OCI-LY7 (cell line): ENCODE results near the gene GALK1. TPM values are rescaled to one million over a fixed set of nuclear protein-coding genes. Genes with fewer than 3 reads are reported as not detected.

Experiments
- BruUV-seq: library from RNA; stranded (reverse); fragments of 400-500 nt; replicated peaks from 2 replicates; lab custom pipeline; 2021; lab: Mats Ljungman, UMichigan
- CTCF ChIA-PET: fragments of 300-600 bp; sonication (Branson Sonifier 250); formaldehyde crosslinking; loops from one replicate; lab custom pipeline; 2022; ENCODE audit warnings: antibody characterized with exemption; ENCODE audit not compliant: unreplicated experiment; lab: Charles Lee
- POLR2A ChIA-PET: fragments of 300-600 bp; sonication (Branson Sonifier 250); formaldehyde crosslinking; loops from one replicate; lab custom pipeline; 2022; ENCODE audit warnings: antibody characterized with exemption; lab: Charles Lee
- DNase-seq: peaks from one replicate; pipeline ENCODE4 v3.0.0-alpha.2; 2015; ENCODE audit warnings: low spot score
- H2AFZ ChIP-seq: fragments of 200-600 bp; sonication (generic), shearing (Covaris generic); 2 replicates; pipeline ENCODE4 v1.6.1; 2014; ENCODE audit warnings: mild to moderate bottlenecking, antibody characterized with exemption, low read length, moderate library complexity
- H3K27ac ChIP-seq: fragments of 200-600 bp; sonication (generic); 2 replicates; pipeline ENCODE4 v1.5.1; 2014; ENCODE audit warnings: mixed run types, low read depth, mild to moderate bottlenecking, moderate library complexity, low read length, inconsistent platforms; ENCODE audit not compliant: poor library complexity, severe bottlenecking
- H3K36me3 ChIP-seq: fragments of 200-600 bp; sonication (generic); 2 replicates; pipeline ENCODE4 v1.6.1; 2014; ENCODE audit warnings: mild to moderate bottlenecking, antibody characterized with exemption, low read length, moderate library complexity, mixed read lengths; ENCODE audit not compliant: insufficient read depth
- H3K4me1 ChIP-seq: fragments of 200-600 bp; sonication (generic); 2 replicates; pipeline ENCODE4 v1.5.1; 2014; ENCODE audit warnings: mild to moderate bottlenecking, low read length; ENCODE audit not compliant: insufficient read depth, poor library complexity, severe bottlenecking
- H3K4me2 ChIP-seq: fragments of 200-600 bp; sonication (generic); 2 replicates; pipeline ENCODE4 v1.6.1; 2014; ENCODE audit warnings: mild to moderate bottlenecking, low read length
- H3K4me3 ChIP-seq: fragments of 200-600 bp; sonication (generic); 2 replicates; pipeline ENCODE4 v1.5.1; 2014; ENCODE audit warnings: mild to moderate bottlenecking, low read depth, low read length; ENCODE audit not compliant: poor library complexity, severe bottlenecking
- H3K79me2 ChIP-seq: fragments of 200-600 bp; sonication (generic); 2 replicates; pipeline ENCODE4 v1.6.1; 2016; ENCODE audit warnings: low read depth, mild to moderate bottlenecking, low read length, moderate library complexity, mixed read lengths; ENCODE audit not compliant: insufficient read depth
- H3K9me2 ChIP-seq: fragments of 200-600 bp; sonication (generic); 2 replicates; pipeline ENCODE4 v1.6.1; 2016; ENCODE audit warnings: mild to moderate bottlenecking, low read length, mixed read lengths; ENCODE audit not compliant: insufficient read depth
- H3K9me3 ChIP-seq: fragments of 200-600 bp; sonication (generic); 2 replicates; pipeline ENCODE4 v1.6.1; 2014; ENCODE audit warnings: mild to moderate bottlenecking, mixed run types, low read length, mixed read lengths
- H4K20me1 ChIP-seq: fragments of 200-600 bp; sonication (generic); 2 replicates; pipeline ENCODE4 v1.6.1; 2014; ENCODE audit warnings: mild to moderate bottlenecking, antibody characterized with exemption, low read length, moderate library complexity, mixed read lengths; ENCODE audit not compliant: insufficient read depth
- CTCF ChIP-seq: fragments of 200-600 bp; sonication (generic); conservative IDR thresholded peaks from 2 replicates; pipeline ENCODE4 v1.5.1; 2014; ENCODE audit warnings: mild to moderate bottlenecking, antibody characterized with exemption, low read length, moderate library complexity, mixed read lengths
- EZH2phosphoT487 ChIP-seq: fragments of 200-600 bp; sonication (generic); IDR thresholded peaks from 2 replicates; pipeline ENCODE4 v1.6.1; 2018; ENCODE audit warnings: low read depth, borderline replicate concordance, mild to moderate bottlenecking, mixed run types, antibody characterized with exemption, low read length, moderate library complexity, mixed read lengths
- intact Hi-C: fragments of 100-400 bp; cut with micrococcal nuclease; formaldehyde crosslinking; loops from one replicate; pipeline ENCODE4 v1.10.0; 2022; ENCODE audit not compliant: unreplicated experiment
- total RNA-seq, 2 experiments: library from RNA; depleted of rRNA in 1 of 2; stranded (reverse); fragments of >200 nt in 1 of 2; shearing (Covaris generic) in 1 of 2; gene quantifications; 2 replicates each; pipeline ENCODE4 v1.2.3, GENCODE V29; 2014 to 2022

The GALK1 gene
- total RNA-seq, 2 experiments from 2014 or later: 74.8 to 99.4 TPM

GRCh38 chr17:75769536-75769935, 4.5 kb upstream of the GALK1 start:
- Histone ChIP-seq H3K4me1 (peaks cover 16% of the 10 kb centered on the region), H2AFZ (no peak overlapping the region), H4K20me1 (no peaks in the 10 kb centered on the region), H3K36me3 (no peaks in the 10 kb centered on the region), H3K27ac (no peak overlapping the region), H3K4me3 (no peak overlapping the region), H3K4me2 (no peak overlapping the region), H3K9me3 (no peaks in the 10 kb centered on the region), H3K79me2 (no peaks in the 10 kb centered on the region), H3K9me2 (no peaks in the 10 kb centered on the region)
- intact Hi-C loops: no loop called here
- POLR2A ChIA-PET: interaction anchor here (0.9 kb wide), 1 partner anchor 10 kb away, joined by 3 read pairs; a partner anchor contains a TSS
- TF ChIP-seq CTCF (no peak), EZH2phosphoT487 (no peak)
- CTCF ChIA-PET: no interaction called here
- BruUV-seq: no TSS peak
- no peak for DNase-seq

- intact Hi-C loops: no loop called here
- POLR2A ChIA-PET: interaction anchor here (0.7 to 1.7 kb wide), 2 partner anchors 12 to 120 kb away, joined by 3 to 11 read pairs; a partner anchor contains a TSS
- BruUV-seq: no TSS peak
- no peak for DNase-seq
- no peak for TF ChIP-seq EZH2phosphoT487
- no peak for TF ChIP-seq CTCF
- CTCF ChIA-PET: no interaction called here
- H3K9me2 ChIP-seq: no peaks in the 10 kb centered on the region
- no peaks in the 10 kb centered on the region for H3K36me3 ChIP-seq
- H3K4me2 ChIP-seq: no peak overlapping the region
- H4K20me1 ChIP-seq: no peaks in the 10 kb centered on the region
- no peak overlapping the region for H3K4me3 ChIP-seq
- peaks cover 30% of the 10 kb centered on the region for H3K4me1 ChIP-seq
- no peaks in the 10 kb centered on the region for H3K79me2 ChIP-seq
- no peak overlapping the region for H2AFZ ChIP-seq
- no peak overlapping the region for H3K27ac ChIP-seq
- no peaks in the 10 kb centered on the region for H3K9me3 ChIP-seq
These were observed 2.9 kb upstream of the GALK1 start for GRCh38 chr17:75767881-75768280.

- TF ChIP-seq CTCF (no peak), EZH2phosphoT487 (no peak)
- ChIA-PET POLR2A (interaction anchor here (1.9 to 3.0 kb wide), 4 partner anchors 8 to 18 kb away, joined by 10 to 12 read pairs (median 10); partner anchors contain the start of gene UNK), CTCF (interaction anchor here (0.6 to 3.1 kb wide), 6 partner anchors 10 to 89 kb away, joined by 3 to 15 read pairs (median 4); partner anchors contain the start of genes UNK and WBP2)
- no peaks in the 10 kb centered on the region for H3K79me2 ChIP-seq
- intact Hi-C loops: loop anchor here (1.0 kb wide), 1 partner anchor 13 kb away; a partner anchor contains a TSS
- H3K27ac ChIP-seq: no peak overlapping the region
- H3K9me3 ChIP-seq: no peaks in the 10 kb centered on the region
- no peak overlapping the region for H3K4me2 ChIP-seq
- H3K4me1 ChIP-seq: peaks cover 18% of the 10 kb centered on the region
- DNase-seq: no peak
- BruUV-seq: no TSS peak
- H2AFZ ChIP-seq: no peak overlapping the region
- 0 out of 2 replicates have a peak, but pooled peaks cover 4% of the 10 kb centered on the region for H3K36me3 ChIP-seq
- H3K4me3 ChIP-seq: no peak overlapping the region
- H4K20me1 ChIP-seq: no peaks in the 10 kb centered on the region
- no peaks in the 10 kb centered on the region for H3K9me2 ChIP-seq
These were observed 989 bp upstream of the GALK1 start for GRCh38 chr17:75765981-75766380.
